Adrenal gland (tissue), 5 donors: ENCODE data around the gene C1QTNF9.

Source experiments
- CTCF ChIP-seq, 6 experiments: fragments of 450-650 bp in 4 of 6; fragments of 200-600 bp in 2 of 6; sonication (generic) in 1 of 6; IDR thresholded peaks; 1 replicate in 5 of 6; 2 replicates in 1 of 6; pipeline versions ENCODE4 v1.5.1 to v1.8.0; 2016 to 2021; ENCODE audit warnings: antibody characterized with exemption in 6 of 6, mild to moderate bottlenecking in 2 of 6, moderate library complexity in 1 of 6
- POLR2A ChIP-seq, 2 donors: fragments of 450-650 bp; IDR thresholded peaks; one replicate each; pipeline ENCODE4 v1.6.1; 2017; ENCODE audit warnings: antibody characterized with exemption in 2 of 2, mild to moderate bottlenecking in 2 of 2, moderate library complexity in 1 of 2
- donor health status: DM: no; HTN: no; CAD: no.

GRCh38 chr13:24286624-24287023, 22.8 kb upstream of the C1QTNF9 start:
- TF ChIP-seq CTCF (IDR thresholded peaks at IDR 0.05) (no peak), POLR2A (IDR thresholded peaks at IDR 0.05) (no peak)
